ENCODE measurements around the gene SH2D3C.
"Not testable (repeated sequence)": the region's sequence is repeated elsewhere in the genome, so short reads cannot be mapped to it uniquely, and the experiment has no call there.

The SH2D3C gene

DNA sequence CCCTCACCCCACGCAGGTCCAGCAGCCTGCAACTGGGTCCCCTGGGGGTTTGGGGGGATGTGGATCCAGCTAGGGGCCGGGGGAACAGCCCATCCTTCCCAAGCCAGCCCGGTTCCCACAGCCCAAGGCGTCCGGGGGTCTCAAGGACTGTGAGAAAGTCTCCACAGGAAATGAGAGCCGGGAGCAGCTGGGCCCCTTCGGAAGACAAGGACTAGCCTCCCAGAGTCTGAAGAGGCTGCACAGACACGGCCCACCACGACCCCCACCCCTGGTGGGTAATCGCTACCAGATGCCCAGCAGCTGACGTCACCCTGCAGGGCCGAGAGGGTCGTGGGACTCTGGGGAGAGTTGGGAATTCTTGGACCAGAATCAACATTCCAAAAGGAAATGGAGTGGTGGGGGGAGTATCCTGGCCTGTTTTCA, 10.5 kb downstream of the SH2D3C start:
- no peak for DNase-seq (ENCODE audit: low read depth in 2 of 2)

DNA sequence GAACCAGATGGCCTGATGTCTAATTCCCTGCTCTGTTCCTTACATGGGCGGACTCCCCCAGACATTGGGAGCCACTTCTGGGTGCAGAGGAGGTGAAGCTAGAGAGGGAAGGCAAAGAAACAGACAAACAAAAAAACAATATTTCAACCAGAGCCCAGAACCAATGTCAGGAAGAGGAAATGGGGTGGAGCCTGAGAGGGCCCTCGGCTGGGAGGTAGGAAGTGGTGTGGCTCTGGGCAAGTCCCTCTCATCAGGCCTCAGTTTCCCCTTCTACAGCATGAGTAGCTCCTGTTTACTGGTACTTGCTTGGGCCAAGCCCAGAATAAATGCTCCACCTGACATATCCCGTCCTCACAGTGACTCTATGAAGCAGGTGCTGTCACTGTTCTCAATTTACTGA, 11.1 kb downstream of the SH2D3C start:
- no peak for DNase-seq (ENCODE audit: low read depth in 2 of 2)

DNA sequence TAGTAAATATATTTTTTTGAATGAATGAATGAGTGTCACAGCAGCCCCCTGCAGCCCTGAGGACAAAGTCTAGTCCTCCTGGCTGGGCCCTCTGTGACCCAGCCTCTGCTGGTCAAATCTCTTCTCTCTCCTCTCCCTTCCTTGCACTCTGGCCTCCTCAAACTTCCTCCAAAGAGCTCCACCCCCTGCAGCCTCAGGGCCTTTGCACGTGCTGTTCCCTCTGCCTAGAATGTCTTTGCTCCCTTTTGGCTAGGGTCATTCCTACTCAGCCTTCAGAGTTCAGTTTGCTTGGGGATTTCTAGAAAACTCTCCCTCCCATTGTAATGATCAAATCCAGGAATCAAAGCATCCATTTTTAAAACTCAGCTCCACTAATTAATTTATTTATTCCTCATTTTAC, 13.0 kb downstream of the SH2D3C start:
- DNase-seq (ENCODE audit: low read depth in 2 of 2), result no peak

GRCh38 chr9:127763918-127764384, 14.5 kb downstream of the SH2D3C start:
- no peak for DNase-seq (ENCODE audit: low read depth in 2 of 2)

- no peak for DNase-seq (ENCODE audit: low read depth in 2 of 2)
Observed at GRCh38 chr9:127762111-127762676, 16.3 kb downstream of the SH2D3C start.

DNA sequence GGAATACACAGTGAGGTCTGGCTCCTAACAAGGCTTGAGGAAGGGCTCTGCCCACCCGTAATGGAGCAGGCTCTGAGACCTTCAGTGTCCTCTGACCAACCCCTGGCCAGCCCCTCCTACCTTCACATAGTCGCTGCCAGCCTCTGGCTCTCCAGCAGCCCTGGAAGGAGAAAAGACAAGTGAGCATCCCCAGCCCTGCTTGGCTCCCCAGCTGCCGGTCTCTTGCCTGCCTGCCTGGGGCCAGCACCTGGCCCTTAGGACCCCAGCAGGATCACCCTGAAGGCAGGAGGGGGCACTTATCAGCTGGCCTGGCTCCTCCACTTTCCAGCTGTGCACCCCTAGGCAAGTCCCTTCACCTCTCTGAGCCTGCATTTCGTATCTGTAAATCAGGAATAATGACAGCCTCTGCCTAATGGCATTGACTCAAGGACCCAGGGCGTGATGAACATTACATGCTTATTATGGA, 16.9 kb downstream of the SH2D3C start:
- DNase-seq (ENCODE audit: low read depth in 2 of 2), result no peak

DNA sequence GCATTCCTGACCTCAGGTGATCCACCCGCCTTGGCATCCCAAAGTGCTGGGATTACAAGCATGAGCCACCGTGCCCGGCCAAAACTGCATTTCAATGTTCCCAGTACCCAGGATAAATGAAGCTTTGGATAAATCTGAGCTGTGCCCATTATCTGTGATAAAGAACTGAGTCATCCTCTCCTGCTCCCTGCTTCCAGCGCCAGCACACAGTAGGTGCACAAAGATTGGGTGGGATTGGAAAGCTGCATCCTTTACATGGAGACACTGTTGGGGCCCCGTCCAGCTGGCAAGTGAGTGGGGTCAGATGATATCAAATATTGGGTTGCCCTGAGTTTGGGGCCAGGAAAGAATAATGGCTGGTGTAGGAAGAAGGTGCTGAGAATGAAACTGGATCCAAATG, 17.4 kb downstream of the SH2D3C start:
- DNase-seq (ENCODE audit: low read depth in 2 of 2), result no peak

- DNase-seq (ENCODE audit: low read depth in 2 of 2), result no peak
Observed at GRCh38 chr9:127758843-127759242, 19.6 kb downstream of the SH2D3C start.

GRCh38 chr9:127756776-127757175, 21.7 kb downstream of the SH2D3C start:
- DNase-seq (ENCODE audit: low read depth in 2 of 2), result not testable (repeated sequence)

DNA sequence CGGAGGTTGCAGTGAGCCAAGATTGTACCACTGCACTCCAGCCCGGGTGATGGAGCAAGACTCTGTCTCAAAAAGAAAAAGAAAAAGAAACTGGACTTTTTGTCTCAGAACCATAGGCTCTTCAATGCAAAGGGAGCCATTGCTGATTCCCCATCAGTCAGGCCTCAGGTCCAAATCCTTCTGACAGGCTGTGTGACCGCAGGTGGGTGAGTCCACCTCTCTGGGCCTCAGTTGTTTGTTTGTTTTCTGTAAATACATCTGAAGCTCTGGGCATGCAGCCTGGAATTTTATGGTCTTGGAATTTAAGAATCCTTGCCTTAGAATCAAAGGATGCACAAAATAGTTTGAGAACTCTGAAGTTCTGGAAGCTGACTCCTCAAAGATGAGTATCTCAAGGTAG, 22.2 kb downstream of the SH2D3C start:
- no peak for DNase-seq (ENCODE audit: low read depth in 2 of 2)

- DNase-seq (ENCODE audit: low read depth in 2 of 2), result no peak
Observed at GRCh38 chr9:127755061-127756060, 23.1 kb downstream of the SH2D3C start.

DNA sequence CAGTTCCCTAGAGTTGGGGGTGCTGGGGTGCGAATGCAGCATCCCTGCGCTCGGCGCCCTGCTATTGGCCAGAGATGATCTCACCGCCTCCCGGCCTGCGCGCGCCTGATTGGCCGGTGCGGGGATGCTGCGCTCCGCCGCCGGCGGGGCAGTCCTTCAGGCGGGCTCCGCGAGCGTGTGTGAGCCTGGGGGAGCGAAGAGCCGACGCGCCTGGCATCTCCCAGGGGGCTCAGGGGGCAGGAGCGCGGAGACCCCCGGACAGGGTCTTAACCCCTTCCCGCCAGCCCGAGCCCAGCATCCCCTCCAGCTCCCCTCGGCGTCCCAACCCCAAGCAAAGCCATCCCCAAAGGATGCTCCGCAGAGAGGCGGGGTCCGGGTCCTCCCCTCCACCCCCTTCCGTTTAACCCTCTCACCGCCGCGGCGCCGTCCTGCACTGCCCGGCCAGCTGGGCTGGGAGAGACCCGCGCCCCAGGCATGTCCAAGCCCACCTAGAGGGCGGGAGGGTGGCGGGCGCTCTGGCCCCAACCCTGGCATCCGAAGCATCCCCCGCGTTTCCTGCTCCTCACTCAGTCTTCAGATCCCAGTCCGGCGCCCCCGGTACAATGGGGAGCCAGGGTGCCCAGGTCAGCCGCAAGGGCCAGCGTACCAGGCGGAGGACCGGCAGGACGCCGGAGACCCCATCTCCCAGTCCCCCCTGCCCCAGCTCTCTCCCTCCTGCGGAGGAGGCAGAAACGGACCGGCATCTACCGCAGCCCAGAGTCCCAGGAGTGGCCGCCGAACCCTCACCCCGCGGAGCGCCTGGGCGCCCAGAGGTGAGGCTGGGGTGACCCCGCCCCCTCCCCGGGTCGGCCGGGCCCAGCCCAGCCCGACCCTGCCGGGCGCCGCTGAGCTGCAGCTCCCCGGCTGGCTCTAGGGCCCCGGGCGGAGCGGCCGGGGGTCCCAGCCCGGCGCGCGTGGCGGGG, 24.1 kb downstream of the SH2D3C start:
- no peak for DNase-seq (ENCODE audit: low read depth in 2 of 2)

DNA sequence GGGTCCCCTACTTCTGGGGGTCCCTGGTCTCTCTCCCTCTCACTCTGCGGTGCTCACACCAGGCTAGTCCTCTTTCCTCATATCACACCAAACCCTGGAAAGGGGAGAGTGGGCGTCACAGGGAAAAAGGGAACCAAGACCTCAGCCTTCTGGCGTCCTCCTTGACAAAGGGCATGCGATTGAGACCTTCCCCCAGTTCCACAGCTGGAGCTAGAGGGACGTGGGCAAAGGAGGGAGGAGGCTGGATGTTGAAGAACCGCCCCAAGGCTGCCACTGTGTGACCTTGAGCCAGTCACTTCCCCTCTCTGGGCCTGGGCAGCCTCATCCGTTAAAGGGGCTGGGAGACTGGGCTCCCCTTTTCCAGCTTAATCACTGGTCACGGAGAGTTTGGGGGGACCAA, 24.8 kb downstream of the SH2D3C start:
- DNase-seq (ENCODE audit: low read depth in 2 of 2), result no peak

- DNase-seq (ENCODE audit: low read depth in 2 of 2), result no peak
Observed at GRCh38 chr9:127753148-127753547, 25.3 kb downstream of the SH2D3C start.

DNA sequence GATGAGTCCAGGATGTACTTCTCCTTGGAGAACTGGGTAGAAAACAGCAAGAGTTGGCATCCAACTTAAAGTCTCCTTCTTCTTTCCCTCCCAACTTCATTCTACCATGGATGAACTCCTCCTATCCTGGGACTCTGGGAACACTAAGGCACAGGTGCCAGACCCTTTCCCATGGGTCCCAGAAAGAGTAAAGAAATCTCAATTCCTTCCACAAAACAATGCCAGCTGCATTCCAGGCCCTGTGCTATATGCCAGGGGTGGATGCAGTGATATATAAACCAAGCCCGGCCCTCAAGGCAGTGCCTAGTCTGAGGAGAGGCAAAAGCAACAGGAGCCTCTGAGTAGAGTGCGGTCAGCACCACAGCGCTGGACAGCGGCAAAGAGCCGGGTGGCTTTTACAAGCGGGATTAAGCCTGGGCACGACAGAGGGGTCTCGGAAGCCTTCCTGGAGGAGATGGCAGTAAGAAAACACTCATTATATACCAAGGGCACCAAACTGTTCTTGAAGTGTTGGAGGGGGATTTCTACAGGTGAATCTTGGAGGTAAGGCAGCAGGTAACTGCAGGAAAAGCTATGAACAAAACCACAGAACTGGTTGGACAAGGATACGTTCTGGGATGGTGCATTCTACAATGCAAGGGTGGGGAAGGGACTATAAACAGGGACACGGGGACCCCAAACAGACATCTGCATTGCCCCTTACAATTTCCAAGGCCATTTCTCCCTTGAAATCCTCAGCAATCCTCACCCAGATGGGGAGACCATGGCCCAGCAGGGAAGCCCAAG, 27.0 kb downstream of the SH2D3C start:
- no peak for DNase-seq (ENCODE audit: low read depth in 2 of 2)

GRCh38 chr9:127749090-127749787, 29.2 kb downstream of the SH2D3C start:
- DNase-seq (ENCODE audit: low read depth in 2 of 2), result no peak

GRCh38 chr9:127746959-127747569, 31.4 kb downstream of the SH2D3C start:
- DNase-seq (ENCODE audit: low read depth in 2 of 2), result no peak

GRCh38 chr9:127744398-127745110, 33.9 kb downstream of the SH2D3C start:
- DNase-seq (ENCODE audit: low read depth in 2 of 2), result no peak

- DNase-seq (ENCODE audit: low read depth in 2 of 2), result no peak
Observed at GRCh38 chr9:127742435-127743088, 35.9 kb downstream of the SH2D3C start.

All from stimulated activated CD8-positive, alpha-beta memory T cell treated with anti-CD3 and anti-CD28 coated beads, Interleukin-2, amount 100 ng/mL, for 48 hours (primary cell).